Measurements from ENCODE around the gene DPH2. TPM values are rescaled to one million over a fixed set of nuclear protein-coding genes. Genes with fewer than 3 reads are reported as not detected.

Gene DPH2
- total RNA-seq, 2 experiments from 2014 or later, result 10.3 to 12.0 TPM

DNA sequence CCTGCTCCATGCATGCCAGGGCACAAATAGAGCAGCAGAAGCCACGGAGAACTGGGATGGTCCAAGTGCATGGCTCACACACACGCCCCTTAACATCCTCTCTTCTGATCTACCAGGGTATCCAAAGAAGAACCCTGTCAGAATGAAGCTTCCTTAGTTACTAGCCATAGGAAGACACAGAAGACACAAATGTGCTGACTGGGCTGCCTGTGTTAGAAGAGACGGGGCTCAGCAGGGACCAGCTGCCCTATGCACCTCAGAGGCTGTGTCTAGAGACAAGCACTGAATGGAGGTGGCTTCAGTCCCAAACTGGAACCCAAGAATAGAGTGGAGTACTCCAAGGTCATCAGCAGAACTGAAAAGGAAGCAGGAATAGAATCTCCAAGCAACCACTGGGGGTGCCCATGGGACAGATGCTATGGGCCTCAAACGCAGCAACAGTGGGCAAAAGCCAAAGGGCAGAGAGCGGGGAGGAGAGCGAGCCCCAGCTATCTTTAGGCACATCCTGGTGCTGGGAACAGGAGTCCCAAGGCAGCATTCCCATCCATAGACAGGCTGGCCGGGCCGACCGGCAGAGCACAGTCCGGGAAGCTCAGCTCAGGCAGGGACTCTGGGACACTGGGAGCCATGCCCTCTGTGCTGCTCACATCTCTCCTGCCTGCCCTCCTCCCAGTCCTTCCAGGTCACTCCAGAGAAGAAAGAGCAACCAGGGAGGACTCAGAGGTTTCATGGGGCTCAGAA is 51.9 kb downstream of the DPH2 start:
- Histone ChIP-seq H3K36me3 (ENCODE audit: insufficient read depth, low read length) (no peaks in the 10 kb centered on the region), H3K27me3 (ENCODE audit: control insufficient read depth in 1 of 2, insufficient read depth in 2 of 2, low read length in 2 of 2) (no peaks in the 10 kb centered on the region), H3K9me3 (ENCODE audit: control insufficient read depth in 1 of 2, insufficient read depth in 1 of 2, low read length in 2 of 2) (no peaks in the 10 kb centered on the region), H3K4me3 (ENCODE audit: low read length) (no peak overlapping the region), H3K27ac (ENCODE audit: low read depth in 1 of 2, low read length in 2 of 2) (no peak overlapping the region), H3K4me1 (ENCODE audit: insufficient read depth, low read length) (no peaks in the 10 kb centered on the region)
- intact Hi-C loops (cut with DNase I, micrococcal nuclease), result no loop called here
- Mint-ChIP-seq H3K4me3 (no peak overlapping the region), H3K27ac (no peak overlapping the region), H3K9me3 (no peaks in the 10 kb centered on the region), H3K27me3 (no peaks in the 10 kb centered on the region), H3K4me1 (ENCODE audit: low read depth) (no peaks in the 10 kb centered on the region), H3K36me3 (ENCODE audit: low read depth) (no peaks in the 10 kb centered on the region)
- ATAC-seq (ENCODE audit: poor library complexity), result no peak
- CTCF ChIA-PET, result interaction anchor here (1.4 kb wide), 1 partner anchor 15 kb away, joined by 3 read pairs; no protein-coding TSS in a partner anchor
- TF ChIP-seq, protein P1, sequence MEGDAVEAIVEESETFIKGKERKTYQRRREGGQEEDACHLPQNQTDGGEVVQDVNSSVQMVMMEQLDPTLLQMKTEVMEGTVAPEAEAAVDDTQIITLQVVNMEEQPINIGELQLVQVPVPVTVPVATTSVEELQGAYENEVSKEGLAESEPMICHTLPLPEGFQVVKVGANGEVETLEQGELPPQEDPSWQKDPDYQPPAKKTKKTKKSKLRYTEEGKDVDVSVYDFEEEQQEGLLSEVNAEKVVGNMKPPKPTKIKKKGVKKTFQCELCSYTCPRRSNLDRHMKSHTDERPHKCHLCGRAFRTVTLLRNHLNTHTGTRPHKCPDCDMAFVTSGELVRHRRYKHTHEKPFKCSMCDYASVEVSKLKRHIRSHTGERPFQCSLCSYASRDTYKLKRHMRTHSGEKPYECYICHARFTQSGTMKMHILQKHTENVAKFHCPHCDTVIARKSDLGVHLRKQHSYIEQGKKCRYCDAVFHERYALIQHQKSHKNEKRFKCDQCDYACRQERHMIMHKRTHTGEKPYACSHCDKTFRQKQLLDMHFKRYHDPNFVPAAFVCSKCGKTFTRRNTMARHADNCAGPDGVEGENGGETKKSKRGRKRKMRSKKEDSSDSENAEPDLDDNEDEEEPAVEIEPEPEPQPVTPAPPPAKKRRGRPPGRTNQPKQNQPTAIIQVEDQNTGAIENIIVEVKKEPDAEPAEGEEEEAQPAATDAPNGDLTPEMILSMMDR (IDR thresholded peaks at IDR 0.05), result no peak
- DNase-seq, result no peak
- POLR2A ChIA-PET, result interaction anchor here (1.0 kb wide), 1 partner anchor 8 kb away, joined by 3 read pairs; no protein-coding TSS in a partner anchor

Other genes starting within 250 kb of the DPH2 start
- gene ARTN, start 36.2 kb upstream of the DPH2 start, total RNA-seq, result 1 to 10 TPM in 1 of 2 experiments, under 1 TPM in 1; 0.55 to 1.3 TPM
- gene IPO13, start 23.1 kb upstream of the DPH2 start, total RNA-seq, result 1 to 10 TPM; 6.3 to 7.4 TPM
- 10 to 100 TPM; 42.9 to 47.0 TPM for gene ATP6V0B, start 5.0 kb downstream of the DPH2 start, total RNA-seq
- gene B4GALT2, start 9.2 kb downstream of the DPH2 start, total RNA-seq, result under 1 TPM; 0.22 to 0.34 TPM
- gene CCDC24, start 21.6 kb downstream of the DPH2 start, total RNA-seq, result 1 to 10 TPM in 1 of 2 experiments, under 1 TPM in 1; 0.98 to 1.4 TPM
- under 1 TPM in 1 of 2 experiments, not detected in 1; 0.17 TPM for gene SLC6A9, start 61.5 kb downstream of the DPH2 start, total RNA-seq
- gene KLF17, start 148.8 kb downstream of the DPH2 start, total RNA-seq, result not detected
- gene KLF18, start 171.6 kb downstream of the DPH2 start, total RNA-seq, result not detected
- 10 to 100 TPM; 53.4 to 56.9 TPM for gene DMAP1, start 243.5 kb downstream of the DPH2 start, total RNA-seq

Data from CD4-positive, alpha-beta T cell (primary cell).